Right hindlimb (tissue), 1 donor: Measurements from ENCODE around the gene HTATSF1.

Experiments
- DNase-seq: peaks from one replicate; pipeline ENCODE4 v3.0.0-alpha.2; 2018

The HTATSF1 gene, protein sequence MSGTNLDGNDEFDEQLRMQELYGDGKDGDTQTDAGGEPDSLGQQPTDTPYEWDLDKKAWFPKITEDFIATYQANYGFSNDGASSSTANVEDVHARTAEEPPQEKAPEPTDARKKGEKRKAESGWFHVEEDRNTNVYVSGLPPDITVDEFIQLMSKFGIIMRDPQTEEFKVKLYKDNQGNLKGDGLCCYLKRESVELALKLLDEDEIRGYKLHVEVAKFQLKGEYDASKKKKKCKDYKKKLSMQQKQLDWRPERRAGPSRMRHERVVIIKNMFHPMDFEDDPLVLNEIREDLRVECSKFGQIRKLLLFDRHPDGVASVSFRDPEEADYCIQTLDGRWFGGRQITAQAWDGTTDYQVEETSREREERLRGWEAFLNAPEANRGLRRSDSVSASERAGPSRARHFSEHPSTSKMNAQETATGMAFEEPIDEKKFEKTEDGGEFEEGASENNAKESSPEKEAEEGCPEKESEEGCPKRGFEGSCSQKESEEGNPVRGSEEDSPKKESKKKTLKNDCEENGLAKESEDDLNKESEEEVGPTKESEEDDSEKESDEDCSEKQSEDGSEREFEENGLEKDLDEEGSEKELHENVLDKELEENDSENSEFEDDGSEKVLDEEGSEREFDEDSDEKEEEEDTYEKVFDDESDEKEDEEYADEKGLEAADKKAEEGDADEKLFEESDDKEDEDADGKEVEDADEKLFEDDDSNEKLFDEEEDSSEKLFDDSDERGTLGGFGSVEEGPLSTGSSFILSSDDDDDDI

DNA sequence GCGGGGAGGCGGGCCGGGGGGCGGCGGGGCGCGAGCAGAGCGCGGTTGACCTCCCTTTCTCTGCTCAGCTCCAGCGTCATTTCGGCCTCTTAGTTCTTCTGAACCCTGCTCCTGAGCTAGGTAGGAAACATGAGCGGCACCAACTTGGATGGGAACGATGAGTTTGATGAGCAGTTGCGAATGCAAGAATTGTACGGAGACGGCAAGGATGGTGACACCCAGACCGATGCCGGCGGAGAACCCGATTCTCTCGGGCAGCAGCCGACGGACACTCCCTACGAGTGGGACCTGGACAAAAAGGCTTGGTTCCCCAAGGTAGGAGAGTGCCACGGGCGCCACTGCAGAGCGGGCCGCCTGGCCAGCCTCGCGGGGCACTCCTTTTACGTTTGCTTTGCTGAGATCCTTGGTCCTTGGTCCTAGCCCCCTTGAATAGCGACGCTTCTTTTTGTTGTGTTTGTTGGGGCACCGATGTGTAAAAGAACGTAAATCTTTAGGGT is at the start of gene HTATSF1:
TSS of gene HTATSF1 (plus strand) at position 37 of the 497 bp plus-strand sequence. CDS start at position 130, 93 bp downstream.
- no peak for DNase-seq

- DNase-seq = no peak
These were observed 49.4 kb upstream of the HTATSF1 start for GRCh38 chrX:136447968-136448367.

GRCh38 chrX:136450050-136450830 is 47.2 kb upstream of the HTATSF1 start:
- no peak for DNase-seq

- DNase-seq = no peak
These were observed 44.8 kb upstream of the HTATSF1 start for GRCh38 chrX:136452614-136453013.

- DNase-seq = no peak
These were observed 44.3 kb upstream of the HTATSF1 start for GRCh38 chrX:136453114-136453513.

DNA sequence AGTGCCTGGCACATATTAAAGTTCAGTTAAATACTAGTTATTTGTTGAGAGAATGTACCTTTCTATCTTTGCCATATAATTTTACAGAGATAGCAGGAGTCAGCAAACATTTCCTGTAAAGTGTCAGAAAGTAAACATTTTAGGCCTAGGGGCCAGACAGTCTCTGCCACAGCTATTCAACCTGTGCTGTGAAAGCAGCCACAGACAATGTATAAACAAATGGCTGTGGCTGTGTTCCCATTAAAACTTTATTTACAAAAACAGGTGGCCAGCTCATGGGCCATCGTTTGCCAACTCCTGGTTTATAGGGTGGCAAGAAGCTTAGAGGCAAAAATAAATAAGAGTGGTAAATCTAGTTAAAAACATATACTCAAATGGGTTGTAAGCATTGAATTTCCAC is 43.6 kb upstream of the HTATSF1 start:
- no peak for DNase-seq

- DNase-seq = no peak
These were observed 41.3 kb upstream of the HTATSF1 start for GRCh38 chrX:136456133-136456532.

GRCh38 chrX:136457303-136457917 is 40.0 kb upstream of the HTATSF1 start:
- DNase-seq = no peak

GRCh38 chrX:136464589-136464988 is 32.8 kb upstream of the HTATSF1 start:
- no peak for DNase-seq

DNA sequence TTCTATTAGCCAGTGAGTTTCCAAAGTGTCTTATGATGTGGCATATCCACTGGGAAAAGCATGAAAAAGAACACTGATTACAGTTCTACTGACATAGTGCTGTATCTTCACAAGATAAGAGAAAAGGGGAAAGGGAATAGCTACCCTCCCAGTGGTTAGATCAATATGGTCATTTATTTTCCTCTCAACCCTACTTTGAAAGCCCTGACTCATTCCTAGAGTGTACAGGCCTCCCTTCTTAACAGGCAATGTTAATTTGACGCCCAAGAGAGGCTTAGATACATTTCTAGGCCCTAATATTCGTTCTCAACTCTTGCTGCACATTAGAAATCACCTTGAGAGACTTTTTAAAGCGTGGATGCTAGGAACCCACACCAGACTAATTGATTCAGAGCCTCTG is 30.1 kb upstream of the HTATSF1 start:
- no peak for DNase-seq

- no peak for DNase-seq
These were observed 28.8 kb upstream of the HTATSF1 start for GRCh38 chrX:136468391-136469103.

GRCh38 chrX:136473663-136474062 is 23.7 kb upstream of the HTATSF1 start:
- DNase-seq = no peak

- DNase-seq = no peak
These were observed 22.2 kb upstream of the HTATSF1 start for GRCh38 chrX:136475236-136475635.

GRCh38 chrX:136476501-136476900 is 20.9 kb upstream of the HTATSF1 start:
- DNase-seq = no peak

- no peak for DNase-seq
These were observed 20.4 kb upstream of the HTATSF1 start for GRCh38 chrX:136477026-136477425.

DNA sequence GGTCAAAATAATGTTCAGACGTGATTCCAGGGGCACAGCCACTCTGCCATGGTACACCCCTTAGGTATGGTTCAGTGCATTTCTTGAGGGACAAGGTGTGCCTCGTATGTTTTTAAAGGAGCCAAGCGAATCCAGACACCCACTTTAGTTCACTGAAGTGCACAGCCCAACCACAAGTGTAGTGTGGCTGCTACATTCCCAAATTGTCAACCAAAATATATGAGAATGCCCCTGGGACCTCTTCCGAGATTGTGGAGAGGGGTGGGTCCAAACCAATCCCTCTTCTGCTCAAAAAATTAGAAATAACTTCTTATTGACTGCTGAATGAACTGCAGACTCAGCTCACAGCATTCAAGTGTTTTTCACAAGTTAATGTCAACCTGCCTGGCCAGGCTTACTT is 17.0 kb upstream of the HTATSF1 start:
- peak; percentile 20 for DNase-seq

DNA sequence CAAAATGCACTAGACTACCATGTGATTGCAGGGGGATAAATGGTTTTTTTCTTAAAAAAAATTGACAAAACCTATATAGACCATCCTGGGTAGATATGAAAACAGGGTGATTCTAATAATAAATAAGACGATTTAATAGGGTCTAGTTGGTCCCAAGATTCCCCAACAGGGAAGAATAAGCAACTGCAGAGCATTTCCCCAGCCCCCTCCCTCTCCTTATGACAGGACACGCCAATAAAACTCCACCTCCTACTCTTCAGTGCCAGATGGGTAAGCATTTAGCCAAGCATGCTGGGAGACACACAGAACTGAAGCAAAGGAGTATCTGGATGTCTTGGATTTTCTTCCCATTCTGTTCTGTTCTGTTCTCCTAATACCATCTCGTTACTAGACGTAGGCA is 9.7 kb upstream of the HTATSF1 start, which contains the start of gene BRS3:
TSS of gene BRS3 (plus strand) at position 301 of the 400 bp plus-strand sequence. CDS start 168 bp downstream, outside the sequence.
- no peak for DNase-seq

DNA sequence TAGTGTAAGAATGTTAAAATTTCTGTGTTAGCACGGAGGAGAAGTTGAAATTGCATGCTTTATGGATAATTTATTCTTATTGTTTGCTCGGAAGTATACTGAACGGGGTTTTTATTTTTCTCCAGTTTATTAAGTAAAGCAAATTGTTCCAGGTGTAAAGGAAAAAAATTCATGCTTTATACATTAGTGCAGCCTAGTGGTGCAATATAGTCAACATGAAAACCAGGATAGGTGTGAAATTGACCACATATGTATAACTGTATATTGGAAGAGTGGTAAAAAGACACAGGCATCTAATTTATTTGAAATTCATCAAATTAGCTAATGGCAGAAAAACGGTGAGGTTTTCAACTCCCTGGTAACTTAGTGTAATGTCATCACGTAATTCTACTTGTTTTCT is 8.7 kb upstream of the HTATSF1 start:
- DNase-seq = no peak

DNA sequence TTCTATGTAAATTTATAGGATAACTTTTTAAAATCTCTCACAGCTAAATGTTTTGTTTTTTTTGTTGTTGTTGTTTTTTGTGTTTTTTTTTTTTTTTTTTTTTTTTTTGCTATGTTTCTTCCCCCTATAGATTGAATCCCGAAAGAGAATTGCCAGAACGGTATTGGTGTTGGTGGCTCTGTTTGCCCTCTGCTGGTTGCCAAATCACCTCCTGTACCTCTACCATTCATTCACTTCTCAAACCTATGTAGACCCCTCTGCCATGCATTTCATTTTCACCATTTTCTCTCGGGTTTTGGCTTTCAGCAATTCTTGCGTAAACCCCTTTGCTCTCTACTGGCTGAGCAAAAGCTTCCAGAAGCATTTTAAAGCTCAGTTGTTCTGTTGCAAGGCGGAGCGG is 5.6 kb upstream of the HTATSF1 start:
- no peak for DNase-seq

DNA sequence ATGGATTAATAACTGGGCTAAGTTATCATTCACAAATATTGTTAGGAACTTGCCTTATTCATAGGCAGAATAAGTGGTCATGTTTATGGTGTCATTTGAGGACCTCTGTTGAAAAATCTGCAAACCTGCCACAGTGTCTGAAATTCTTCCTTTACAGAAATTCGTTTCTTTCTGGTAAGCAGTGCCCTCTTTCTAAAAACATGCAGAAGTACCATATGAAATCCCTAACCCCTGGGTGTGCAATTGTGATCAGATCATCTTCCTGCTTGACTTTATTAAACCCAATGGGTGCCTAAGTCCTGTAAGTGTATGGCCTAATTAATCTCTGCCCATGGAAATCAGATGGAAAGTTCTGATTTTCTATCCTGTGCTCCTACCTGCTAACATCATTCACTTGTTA is 4.4 kb upstream of the HTATSF1 start:
- no peak for DNase-seq

DNA sequence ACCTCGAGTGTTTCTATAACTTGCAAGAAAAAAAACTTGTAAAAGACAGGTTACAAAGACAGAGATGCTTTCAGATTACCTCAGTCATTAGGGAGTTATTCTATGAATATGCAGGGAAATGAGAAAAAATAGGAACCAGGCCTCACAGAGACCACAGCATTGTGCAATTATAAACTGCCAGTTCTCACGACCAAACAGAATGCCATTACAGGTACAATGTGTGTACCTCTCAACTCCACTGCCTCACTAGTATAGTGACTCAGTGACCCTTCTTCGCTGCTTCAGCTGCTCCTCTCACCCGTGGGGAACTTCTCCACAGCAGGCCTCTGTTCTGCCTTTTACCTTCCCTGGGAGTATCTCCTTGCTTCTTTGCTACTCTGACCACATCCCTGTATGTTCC is 2.3 kb upstream of the HTATSF1 start:
- DNase-seq = no peak

- DNase-seq = no peak
These were observed 1.1 kb upstream of the HTATSF1 start for GRCh38 chrX:136496186-136496763.
